Endothelial cell of umbilical vein (primary cell): ENCODE measurements around the gene WIPI1. TPM values are rescaled to one million over a fixed set of nuclear protein-coding genes. Genes with fewer than 3 reads are reported as not detected.
A peak's percentile ranks its signal among the peaks of the same experiment; 100 is the strongest.
"Not testable (repeated sequence)": the region's sequence is repeated elsewhere in the genome, so short reads cannot be mapped to it uniquely, and the experiment has no call there.

Experiments
- BruUV-seq: library from RNA; stranded (reverse); fragments of 400-500 nt; replicated peaks from 2 replicates; lab custom pipeline; 2021; lab: Mats Ljungman, UMichigan
- CTCF ChIA-PET: fragments of 300-600, 350-600 bp; sonication (Branson Sonifier 250); formaldehyde crosslinking; loops from one replicate; lab custom pipeline; 2021; ENCODE audit warnings: antibody characterized with exemption, inconsistent platforms; lab: Charles Lee
- POLR2A ChIA-PET: fragments of 300-600, 350-600 bp; sonication (Branson Sonifier 250); formaldehyde crosslinking; loops from one replicate; lab custom pipeline; 2021; ENCODE audit warnings: antibody characterized with exemption, inconsistent platforms; lab: Charles Lee
- DNase-seq: peaks from one replicate; pipeline ENCODE4 v3.0.0-alpha.2; 2011; ENCODE audit warnings: low read depth, low spot score
- FAIRE-seq: peaks from 2 replicates; lab custom pipeline; 2011; peaks lifted over from hg19 to GRCh38; lab: Jason Lieb, UNC
- H2AFZ ChIP-seq: 2 replicates; pipeline ENCODE4 v1.6.0; 2012; ENCODE audit warnings: low read depth, low read length, control low read depth, inconsistent platforms
- H3K27ac ChIP-seq: 2 replicates; pipeline ENCODE4 v1.5.1; 2011; ENCODE audit warnings: low read depth, mild to moderate bottlenecking, control low read depth, low read length, moderate library complexity; ENCODE audit not compliant: insufficient read depth
- H3K27me3 ChIP-seq, 2 experiments: 2 replicates each; pipeline versions ENCODE4 v1.6.0 to v1.6.1; 2011; ENCODE audit warnings: low read length in 2 of 2, mixed read lengths in 1 of 2; ENCODE audit not compliant: control insufficient read depth in 2 of 2, insufficient read depth in 2 of 2
- H3K36me3 ChIP-seq, 2 experiments: 2 replicates in 1 of 2; 3 replicates in 1 of 2; pipeline ENCODE4 v1.5.1; 2011; ENCODE audit warnings: low read length in 2 of 2, mild to moderate bottlenecking in 1 of 2, moderate library complexity in 1 of 2; ENCODE audit not compliant: control insufficient read depth in 2 of 2, insufficient read depth in 2 of 2; ENCODE audit errors: extremely low read depth in 1 of 2
- H3K4me1 ChIP-seq: 3 replicates; pipeline ENCODE4 v1.5.1; 2011; ENCODE audit warnings: mild to moderate bottlenecking, low read length; ENCODE audit not compliant: control insufficient read depth, insufficient read depth; ENCODE audit errors: extremely low read depth
- H3K4me2 ChIP-seq: 2 replicates; pipeline ENCODE4 v1.6.1; 2011; ENCODE audit warnings: low read length, control low read depth, mixed read lengths; ENCODE audit not compliant: insufficient read depth
- H3K4me3 ChIP-seq, 3 experiments: fragments of 200-600 bp in 1 of 3; sonication (generic), shearing (Covaris generic) in 1 of 3; replicated peaks in 1 of 3; 2 replicates each; pipeline ENCODE4 v1.5.1; 2011 to 2016; ENCODE audit warnings: control low read depth in 3 of 3, low read length in 3 of 3, mild to moderate bottlenecking in 2 of 3, inconsistent platforms in 1 of 3, low read depth in 1 of 3, moderate library complexity in 1 of 3; ENCODE audit not compliant: insufficient read depth in 1 of 3
- H3K79me2 ChIP-seq: 2 replicates; pipeline ENCODE4 v1.6.0; 2012; ENCODE audit warnings: low read length, inconsistent platforms; ENCODE audit not compliant: control insufficient read depth, insufficient read depth
- H3K9ac ChIP-seq: replicated peaks from 2 replicates; pipeline ENCODE3; 2011; ENCODE audit warnings: low read length, control low read depth; ENCODE audit not compliant: insufficient read depth; ENCODE audit errors: extremely low read depth
- H3K9me1 ChIP-seq: replicated peaks from 3 replicates; pipeline ENCODE4 v1.6.0; 2011; ENCODE audit warnings: mild to moderate bottlenecking, low read length; ENCODE audit not compliant: control insufficient read depth, insufficient read depth; ENCODE audit errors: extremely low read depth
- H3K9me3 ChIP-seq: replicated peaks from 2 replicates; pipeline ENCODE4 v1.5.1; 2012; ENCODE audit warnings: low read length, inconsistent platforms; ENCODE audit not compliant: control insufficient read depth, insufficient read depth
- H4K20me1 ChIP-seq: replicated peaks from 2 replicates; pipeline ENCODE3; 2011; ENCODE audit warnings: mild to moderate bottlenecking, low read length; ENCODE audit not compliant: control insufficient read depth, insufficient read depth; ENCODE audit errors: extremely low read depth
- dilution Hi-C: fragments of 300-500 bp; cut with MboI; formaldehyde crosslinking; loops from one replicate; pipeline ENCODE4 v1.15.0; 2019; ENCODE audit warnings: low sequenced_read_pairs; ENCODE audit not compliant: extremely low pct_ligation_motif_present
- intact Hi-C: fragments of 100-400 bp; cut with micrococcal nuclease; formaldehyde crosslinking; loops from one replicate; pipeline ENCODE4 v1.10.0; 2022
- polyA plus RNA-seq, 4 experiments: library from polyadenylated mRNA; depleted of rRNA in 3 of 4; stranded (reverse) in 3 of 4; unstranded in 1 of 4; fragments of >200 nt; gene quantifications; 2 replicates each; pipeline versions ENCODE4 v1.2.1 to v1.2.3, GENCODE V29; 2011 to 2012; ENCODE audit warnings: missing spikeins in 1 of 4
- total RNA-seq: library from RNA; stranded (reverse); gene quantifications from 2 replicates; pipeline ENCODE4 v1.2.3, GENCODE V29; 2021

WIPI1 gene
- total and polyA plus RNA-seq, 2 donors (not counting 3 experiments of a cell fraction or from before 2014, with no cell fraction given): 49.9 to 70.3 TPM

GRCh38 chr17:68413597-68414560, 43.4 kb downstream of the WIPI1 start:
- H3K4me1 ChIP-seq, H3K9me3 ChIP-seq, H3K9ac ChIP-seq, H3K79me2 ChIP-seq, FAIRE-seq, intact Hi-C loops, BruUV-seq, H3K27ac ChIP-seq, POLR2A ChIA-PET, H3K4me2 ChIP-seq, dilution Hi-C loops, H3K9me1 ChIP-seq, H4K20me1 ChIP-seq, H3K27me3 ChIP-seq, DNase-seq, H3K36me3 ChIP-seq: not testable (repeated sequence)
- CTCF ChIA-PET: interaction anchor here (2.0 kb wide), 1 partner anchor 15 kb away, joined by 6 read pairs; no protein-coding TSS in a partner anchor
- Histone ChIP-seq H3K4me3 (peak overlapping the region in 2 of 3 experiments; percentile 22 to 36), H2AFZ (peak overlapping the region; percentile 66)

GRCh38 chr17:68407656-68408055, 49.6 kb downstream of the WIPI1 start:
- FAIRE-seq, H3K4me1 ChIP-seq, BruUV-seq, H3K4me2 ChIP-seq, POLR2A ChIA-PET, H3K27me3 ChIP-seq, H3K9ac ChIP-seq, DNase-seq, H3K9me1 ChIP-seq, H3K4me3 ChIP-seq, H3K36me3 ChIP-seq, H4K20me1 ChIP-seq, dilution Hi-C loops, intact Hi-C loops, H3K79me2 ChIP-seq, H2AFZ ChIP-seq, H3K9me3 ChIP-seq, H3K27ac ChIP-seq: not testable (repeated sequence)
- CTCF ChIA-PET: interaction anchor here (1.4 to 1.8 kb wide), 2 partner anchors 8 to 9 kb away, joined by 3 to 7 read pairs; no protein-coding TSS in a partner anchor

- H2AFZ ChIP-seq, H3K4me2 ChIP-seq, H3K79me2 ChIP-seq, H3K9me3 ChIP-seq, intact Hi-C loops, dilution Hi-C loops, H3K9ac ChIP-seq, BruUV-seq, POLR2A ChIA-PET, H3K27ac ChIP-seq, DNase-seq, H3K36me3 ChIP-seq, H4K20me1 ChIP-seq, H3K4me1 ChIP-seq, FAIRE-seq, H3K4me3 ChIP-seq, H3K27me3 ChIP-seq, CTCF ChIA-PET, H3K9me1 ChIP-seq: not testable (repeated sequence)
Observed at GRCh38 chr17:68403837-68404236, 53.5 kb downstream of the WIPI1 start.
